ENCODE measurements around the gene PIGT.

The PIGT gene

GRCh38 chr20:45415822-45416637, at the start of gene PIGT:
Gene PIGT, plus strand, starts transcription at chr20:45416141. Its CDS starts 16 bp downstream, at chr20:45416157.
- peak; percentile 61 to 72 (median 69) for DNase-seq (ENCODE audit: low read depth in 2 of 3, low spot score in 2 of 3)

GRCh38 chr20:45366192-45366591, 49.7 kb upstream of the PIGT start:
- DNase-seq (ENCODE audit: low read depth in 2 of 3, low spot score in 2 of 3): no peak

- no peak for DNase-seq (ENCODE audit: low read depth in 2 of 3, low spot score in 2 of 3)
These were observed 49.3 kb upstream of the PIGT start for GRCh38 chr20:45366631-45367030.

GRCh38 chr20:45367126-45367525, 48.8 kb upstream of the PIGT start:
- DNase-seq (ENCODE audit: low read depth in 2 of 3, low spot score in 2 of 3): no peak

GRCh38 chr20:45368221-45368980, 47.5 kb upstream of the PIGT start:
- no peak for DNase-seq (ENCODE audit: low read depth in 2 of 3, low spot score in 2 of 3)

GRCh38 chr20:45370571-45371160, 45.3 kb upstream of the PIGT start:
- DNase-seq (ENCODE audit: low read depth in 2 of 3, low spot score in 2 of 3): no peak

- no peak for DNase-seq (ENCODE audit: low read depth in 2 of 3, low spot score in 2 of 3)
These were observed 43.7 kb upstream of the PIGT start for GRCh38 chr20:45372241-45372640.

- DNase-seq (ENCODE audit: low read depth in 2 of 3, low spot score in 2 of 3): no peak
These were observed 43.1 kb upstream of the PIGT start for GRCh38 chr20:45372646-45373352.

GRCh38 chr20:45373353-45374100, 42.4 kb upstream of the PIGT start:
- DNase-seq (ENCODE audit: low read depth in 2 of 3, low spot score in 2 of 3): peak; percentile 68 to 93 (median 80)

- no peak for DNase-seq (ENCODE audit: low read depth in 2 of 3, low spot score in 2 of 3)
These were observed 41.9 kb upstream of the PIGT start for GRCh38 chr20:45374101-45374467.

GRCh38 chr20:45374966-45375365, 41.0 kb upstream of the PIGT start:
- DNase-seq (ENCODE audit: low read depth in 2 of 3, low spot score in 2 of 3): no peak

GRCh38 chr20:45377269-45377668, 38.7 kb upstream of the PIGT start:
- DNase-seq (ENCODE audit: low read depth in 2 of 3, low spot score in 2 of 3): no peak

GRCh38 chr20:45378191-45378590, 37.8 kb upstream of the PIGT start, which contains the start of gene TP53TG5:
Gene TP53TG5, minus strand, starts transcription at chr20:45378325. Its CDS starts 89 bp downstream, at chr20:45378236.
- DNase-seq (ENCODE audit: low read depth in 2 of 3, low spot score in 2 of 3): no peak

GRCh38 chr20:45387274-45387673, 28.7 kb upstream of the PIGT start:
- DNase-seq (ENCODE audit: low read depth in 2 of 3, low spot score in 2 of 3): no peak

- DNase-seq (ENCODE audit: low read depth in 2 of 3, low spot score in 2 of 3): no peak
These were observed 25.0 kb upstream of the PIGT start for GRCh38 chr20:45390931-45391330.

GRCh38 chr20:45391559-45391958, 24.4 kb upstream of the PIGT start:
- no peak for DNase-seq (ENCODE audit: low read depth in 2 of 3, low spot score in 2 of 3)

GRCh38 chr20:45392733-45393132, 23.2 kb upstream of the PIGT start:
- DNase-seq (ENCODE audit: low read depth in 2 of 3, low spot score in 2 of 3): no peak

- DNase-seq (ENCODE audit: low read depth in 2 of 3, low spot score in 2 of 3): no peak
These were observed 21.5 kb upstream of the PIGT start for GRCh38 chr20:45394221-45395113.

- DNase-seq (ENCODE audit: low read depth in 2 of 3, low spot score in 2 of 3): no peak
These were observed 20.9 kb upstream of the PIGT start for GRCh38 chr20:45395114-45395415.

- no peak for DNase-seq (ENCODE audit: low read depth in 2 of 3, low spot score in 2 of 3)
These were observed 16.9 kb upstream of the PIGT start for GRCh38 chr20:45399018-45399417.
